HG03460 (cell line): ENCODE measurements around the gene CCR7.

Experiments
- ATAC-seq: cut with Tn5 transposase; IDR thresholded peaks from one replicate; pipeline ENCODE4 v1.9.1; 2021; ENCODE audit not compliant: unreplicated experiment

CCR7 gene

DNA sequence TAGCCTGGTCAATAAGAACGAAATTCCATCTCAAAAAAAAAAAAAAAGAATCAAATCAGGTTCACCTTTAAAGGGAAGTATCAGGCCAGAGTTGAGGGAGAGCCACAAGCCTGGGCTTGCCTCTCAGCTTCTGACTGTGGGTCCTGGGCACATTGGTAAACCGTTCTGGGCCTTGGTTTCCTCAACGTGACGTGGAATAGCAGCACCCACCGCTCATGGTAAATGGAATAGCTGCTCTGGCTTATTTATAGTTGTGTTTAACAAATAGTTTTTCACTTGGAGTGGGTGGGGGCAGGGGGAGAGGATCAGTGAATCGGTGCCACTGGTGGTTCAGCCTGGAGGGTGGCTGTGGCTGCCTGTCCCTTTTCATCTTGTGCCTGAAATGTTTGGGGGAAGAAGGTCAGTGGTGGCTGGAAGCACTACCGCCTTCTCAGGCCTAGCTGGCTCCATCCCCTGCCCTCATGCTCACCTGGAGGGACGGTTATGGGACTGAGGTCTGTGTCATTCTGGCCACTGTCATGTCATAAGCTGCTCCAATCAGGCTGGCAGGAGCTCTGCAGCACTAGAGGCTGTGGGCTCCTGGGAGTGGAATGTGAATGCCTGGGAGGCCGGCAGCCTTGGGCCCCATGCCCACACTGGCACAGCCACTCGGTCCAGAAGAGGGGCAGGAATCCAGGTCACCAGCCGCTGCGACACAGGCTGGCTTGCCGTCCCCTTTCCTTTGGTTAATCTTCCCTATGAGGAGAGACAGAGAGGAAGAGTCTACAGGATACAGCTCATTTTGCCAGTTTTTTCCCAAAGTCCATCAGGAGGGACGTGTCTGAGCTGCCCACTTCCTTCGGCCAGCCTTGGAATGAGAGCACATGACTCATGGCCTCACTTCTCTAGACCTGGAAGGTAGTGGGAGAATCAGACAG is 27.0 kb downstream of the CCR7 start:
- ATAC-seq = no peak

DNA sequence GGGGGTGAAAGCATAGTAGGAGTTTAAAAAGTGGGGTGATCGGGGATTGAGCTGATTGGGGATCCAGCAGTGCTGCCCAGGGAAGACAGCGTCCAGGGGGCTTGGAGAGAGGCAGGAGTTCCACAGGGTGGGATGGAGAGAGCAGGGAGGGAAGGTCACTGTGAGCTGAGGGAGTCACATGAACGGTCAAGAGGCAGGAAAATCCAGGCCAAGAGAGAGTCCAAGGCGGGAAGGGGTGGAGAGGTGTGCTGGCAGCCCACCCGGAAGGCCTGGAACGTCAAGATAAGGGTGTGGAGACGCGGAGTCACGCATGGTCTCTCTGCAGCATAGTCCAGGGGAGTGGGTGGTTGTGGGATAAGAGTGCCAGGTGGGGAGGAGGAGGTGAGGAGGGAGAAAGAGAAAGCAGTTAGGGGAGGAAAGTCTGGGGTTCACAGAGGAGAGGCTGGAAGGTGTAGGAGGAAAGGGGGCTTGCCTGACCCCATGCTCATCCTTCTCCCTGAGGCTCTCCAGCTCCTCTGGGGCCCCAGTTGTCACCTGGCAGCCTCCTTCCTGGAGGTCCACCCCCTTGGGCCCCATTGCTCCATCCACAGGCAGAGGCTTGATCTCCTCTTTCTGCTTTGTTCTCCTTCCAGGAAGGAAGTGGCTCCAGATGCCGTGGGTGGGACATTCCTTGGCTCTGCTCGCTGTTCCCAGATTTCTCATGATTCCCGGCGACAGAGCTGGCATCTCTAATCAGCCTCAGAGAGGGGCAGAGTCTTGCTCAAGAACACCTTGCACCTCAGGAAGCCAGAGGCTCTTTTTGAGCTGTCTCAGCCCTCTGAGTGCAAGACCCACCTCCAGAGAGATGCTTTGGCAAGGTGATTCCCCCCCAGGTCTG is 28.7 kb downstream of the CCR7 start:
- no peak for ATAC-seq

DNA sequence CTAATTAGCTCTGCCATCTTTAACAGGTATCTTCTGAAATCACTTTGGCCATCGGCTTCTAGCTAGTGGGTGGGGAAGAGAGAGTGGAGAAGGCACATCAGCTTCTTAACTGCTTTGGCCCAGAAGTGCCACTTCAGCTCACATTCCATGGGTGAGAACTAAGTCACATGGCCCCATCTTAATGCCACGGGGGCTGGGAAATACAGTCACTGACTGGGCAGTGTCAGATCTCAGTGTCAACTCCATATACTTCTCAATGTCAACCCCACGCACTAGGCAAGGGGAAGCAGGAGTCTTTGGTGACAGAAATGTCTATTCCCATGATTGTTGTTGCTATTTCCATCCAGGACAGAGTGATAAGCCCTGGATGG is 29.4 kb downstream of the CCR7 start:
- no peak for ATAC-seq

DNA sequence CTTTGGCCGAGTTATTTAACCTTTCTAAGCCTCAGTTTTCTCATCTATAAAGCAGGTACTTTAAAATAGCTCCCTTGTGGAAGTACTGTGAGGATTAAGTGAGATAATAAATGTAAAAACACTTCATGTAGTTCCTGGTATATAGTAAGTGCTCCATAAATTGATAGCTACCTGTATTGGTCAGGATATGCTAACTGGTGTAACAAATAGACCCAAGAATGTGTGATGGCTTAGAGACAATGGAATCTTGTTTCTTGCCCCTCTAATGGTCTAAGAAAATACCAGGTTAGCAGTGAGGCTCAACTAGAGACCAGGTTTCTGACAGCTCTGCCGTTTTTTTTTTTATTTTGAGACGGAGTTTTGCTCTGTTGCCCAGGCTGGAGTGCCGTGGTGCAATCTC is 29.8 kb downstream of the CCR7 start:
- no peak for ATAC-seq

DNA sequence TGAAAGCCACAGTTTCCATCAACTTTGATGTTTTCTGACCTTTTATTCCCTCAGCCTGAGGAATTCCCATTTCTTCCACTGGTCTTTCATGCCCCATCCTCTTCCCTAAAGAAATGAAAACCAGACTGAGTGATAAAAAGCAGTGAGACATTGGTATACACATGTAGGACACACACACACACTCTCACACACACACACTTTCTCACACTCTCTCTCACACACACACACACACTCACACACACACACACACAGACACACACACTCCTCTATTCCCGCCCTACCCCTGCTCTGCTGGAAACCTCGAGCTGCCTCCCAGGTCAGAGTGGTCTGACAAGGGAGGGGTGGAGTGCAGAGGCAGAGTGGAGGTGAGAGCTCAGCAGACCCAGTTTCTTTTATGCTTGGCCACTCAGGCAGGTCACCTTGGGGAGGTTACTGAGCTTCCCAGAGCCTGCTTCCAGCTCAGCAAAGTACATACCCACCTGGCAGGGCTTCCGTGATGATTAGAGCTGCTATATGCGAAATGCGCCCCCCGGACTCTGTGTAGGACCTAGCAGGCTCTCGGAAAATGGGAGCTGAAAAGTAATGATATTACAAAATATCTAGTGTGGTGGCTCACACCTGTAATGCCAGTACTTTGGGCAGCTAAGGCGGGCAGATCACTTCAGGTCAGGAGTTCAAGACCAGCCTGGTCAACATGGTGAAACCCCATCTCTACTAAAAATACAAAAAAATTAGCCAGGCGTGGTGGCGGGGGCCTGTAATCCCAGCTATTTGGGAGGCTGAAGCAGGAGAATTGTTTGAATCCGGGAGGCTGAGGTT is 30.7 kb downstream of the CCR7 start:
- no peak for ATAC-seq

DNA sequence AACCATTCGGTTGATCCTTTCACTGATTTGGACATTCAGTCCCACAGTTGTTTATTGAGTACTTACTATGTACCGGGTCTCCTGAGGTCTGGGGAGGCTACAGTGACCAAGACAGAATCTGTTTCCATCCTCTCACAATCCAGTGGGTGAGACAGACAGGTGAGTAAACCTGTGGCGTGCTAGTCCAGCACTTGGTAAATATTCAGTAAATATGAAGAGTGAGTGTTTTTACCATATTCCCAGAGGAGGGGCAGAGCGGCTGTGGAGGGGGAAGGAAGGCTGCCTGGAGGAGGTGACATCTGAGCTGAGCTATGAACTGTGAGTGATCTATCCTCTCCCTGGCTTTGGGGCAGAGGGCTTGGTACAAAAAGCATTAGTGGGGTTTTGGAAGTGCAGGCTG is 31.4 kb downstream of the CCR7 start:
- no peak for ATAC-seq

DNA sequence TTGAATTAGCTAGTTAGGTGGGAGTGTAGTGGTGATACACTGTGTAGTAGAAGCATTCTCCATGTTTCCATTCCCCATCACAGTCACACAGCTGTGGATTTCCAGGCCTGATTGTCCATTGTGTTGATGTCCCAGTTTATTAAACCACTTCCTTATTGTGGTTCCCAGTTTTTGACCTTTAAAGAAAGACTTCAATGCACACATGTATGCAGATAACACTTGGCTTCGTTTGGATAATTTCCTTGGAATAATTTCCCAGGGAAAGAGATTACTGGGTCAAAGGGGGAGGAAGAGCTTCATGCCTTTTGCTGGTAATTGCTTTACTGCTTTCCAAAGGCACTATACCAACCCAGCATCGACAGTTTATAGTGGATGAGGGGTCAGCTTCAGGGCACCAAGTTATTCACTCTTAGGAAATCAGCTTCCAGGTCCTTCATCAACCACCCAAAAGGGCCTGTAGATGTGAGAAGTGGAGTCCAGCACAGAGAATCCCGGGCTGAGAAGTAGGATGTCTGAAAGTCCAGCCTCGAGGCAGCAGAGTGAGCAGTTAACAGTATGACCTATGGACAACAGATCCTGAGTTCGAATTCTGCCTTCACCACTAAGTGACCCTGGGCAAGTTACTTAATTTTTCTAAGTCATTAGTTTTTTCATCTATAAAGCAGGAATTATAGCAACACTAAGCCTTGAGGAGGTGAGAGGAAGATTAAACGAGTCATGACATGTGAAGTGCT is 32.6 kb downstream of the CCR7 start:
- no peak for ATAC-seq

DNA sequence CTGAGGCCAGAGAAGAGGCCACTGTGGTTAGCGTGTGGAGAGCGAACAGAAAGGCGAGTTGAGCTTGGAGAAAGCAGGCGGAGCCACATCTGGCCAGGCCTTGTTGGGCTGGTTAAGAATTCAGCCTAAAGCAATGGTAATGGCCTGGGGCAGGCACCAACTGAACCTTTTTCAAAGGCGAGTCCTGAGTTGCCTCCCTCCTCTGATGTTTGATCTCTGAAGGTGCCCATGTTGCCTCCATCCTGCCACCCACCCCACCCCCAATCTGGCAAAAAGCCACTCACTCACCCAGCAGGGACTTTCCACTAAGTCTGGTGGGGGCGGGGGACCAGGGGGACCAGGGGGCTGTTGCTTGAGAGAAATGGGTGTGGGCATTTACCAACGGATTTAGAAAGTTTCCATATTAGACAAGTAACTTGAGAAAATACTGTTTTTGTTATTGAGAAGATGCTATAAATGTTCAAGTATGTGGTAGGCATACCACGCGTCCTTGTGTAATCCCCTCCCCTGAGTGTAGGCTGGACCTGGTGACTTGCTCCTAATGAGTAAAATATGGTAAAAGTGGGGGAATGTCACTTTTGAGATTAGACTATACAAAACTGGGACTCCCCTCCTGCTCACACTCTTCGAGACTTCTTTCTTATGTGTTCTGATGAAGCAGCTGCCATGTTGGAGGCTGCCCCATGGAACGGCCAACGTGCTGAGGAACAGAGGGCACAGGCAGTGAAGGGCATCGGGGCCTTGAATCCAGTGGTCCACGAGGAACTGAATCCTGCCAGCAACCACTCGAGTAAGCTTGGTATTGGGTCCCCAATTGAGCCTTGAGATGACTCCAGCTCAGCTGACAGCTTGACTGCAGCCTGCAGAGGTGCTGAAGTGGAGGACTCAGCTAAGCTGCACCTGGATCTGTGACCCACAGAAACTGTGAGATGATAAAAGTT is 34.0 kb downstream of the CCR7 start:
- no peak for ATAC-seq

DNA sequence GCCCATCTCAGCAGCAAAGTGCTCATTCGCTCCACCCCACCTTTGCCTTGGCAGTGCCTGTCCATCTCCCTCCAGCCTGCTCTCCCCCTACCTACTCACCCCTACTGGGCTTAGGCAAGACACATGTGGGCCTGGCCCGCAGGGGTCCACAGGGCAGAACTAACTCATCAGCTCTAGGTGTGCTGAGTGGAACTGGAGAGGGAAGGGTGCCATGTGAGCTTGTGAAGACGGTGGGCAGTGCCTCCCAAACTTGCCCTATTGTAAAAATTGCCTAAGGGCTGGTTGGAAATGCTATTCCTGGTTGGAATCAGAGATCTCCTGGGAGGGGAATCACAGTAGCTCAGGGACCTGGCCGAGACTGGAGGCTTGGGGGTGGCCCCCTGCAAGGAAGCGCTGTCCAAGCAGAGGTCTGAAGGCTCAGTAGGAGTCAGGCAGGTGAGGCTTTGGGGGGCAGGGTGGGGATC is 34.7 kb downstream of the CCR7 start:
- no peak for ATAC-seq

DNA sequence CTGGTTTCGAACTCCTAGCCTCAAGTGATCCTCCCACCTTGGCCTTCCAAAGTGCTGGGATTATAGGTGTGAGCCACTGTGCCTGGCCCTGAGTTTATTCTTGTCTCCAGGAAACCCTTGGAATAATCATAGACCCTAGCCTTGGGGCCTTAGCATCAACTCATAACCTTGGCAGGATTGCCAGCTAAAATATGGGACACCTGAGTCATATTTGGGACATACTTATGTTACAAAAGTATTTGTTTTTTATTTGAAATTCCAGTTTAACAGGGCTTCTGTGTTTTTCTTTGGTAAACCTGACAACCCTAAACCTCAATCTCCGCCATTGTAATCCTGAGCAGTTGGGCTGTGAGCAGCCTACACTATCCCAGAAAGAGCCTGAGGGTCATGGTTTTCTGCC is 35.3 kb downstream of the CCR7 start:
- no peak for ATAC-seq

DNA sequence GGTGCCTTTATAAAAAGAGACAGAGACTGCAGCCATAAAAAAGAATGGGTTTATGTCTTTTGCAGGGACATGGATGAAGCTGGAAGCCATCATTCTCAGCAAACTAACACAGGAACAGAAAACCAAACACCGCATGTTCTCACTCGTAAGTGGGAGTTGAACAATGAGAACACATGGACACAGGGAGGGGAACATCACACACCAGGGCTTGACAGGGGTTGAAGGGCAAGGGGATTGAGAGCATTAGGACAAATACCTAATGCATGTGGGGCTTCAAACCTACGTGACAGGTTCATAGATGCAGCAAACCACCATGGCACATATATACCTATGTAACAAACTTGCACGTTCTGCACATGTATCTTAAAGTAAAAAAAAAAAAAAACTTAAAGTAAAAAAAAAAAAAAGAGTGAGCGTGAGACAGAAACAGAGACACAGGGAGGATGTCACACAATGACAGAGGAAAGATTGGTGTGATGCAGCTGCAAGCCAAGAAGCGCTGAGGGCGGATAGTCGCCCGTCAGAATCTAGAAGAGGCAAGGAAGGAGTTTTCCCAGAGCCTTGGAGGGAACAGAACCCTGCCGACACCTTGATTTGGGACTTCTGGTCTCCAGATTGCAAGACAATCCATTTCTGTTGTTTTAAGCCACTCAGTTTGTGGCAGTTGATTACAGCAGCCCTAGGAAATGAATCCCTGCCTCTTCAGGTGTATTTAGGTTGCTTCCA is 36.4 kb downstream of the CCR7 start:
- no peak for ATAC-seq

DNA sequence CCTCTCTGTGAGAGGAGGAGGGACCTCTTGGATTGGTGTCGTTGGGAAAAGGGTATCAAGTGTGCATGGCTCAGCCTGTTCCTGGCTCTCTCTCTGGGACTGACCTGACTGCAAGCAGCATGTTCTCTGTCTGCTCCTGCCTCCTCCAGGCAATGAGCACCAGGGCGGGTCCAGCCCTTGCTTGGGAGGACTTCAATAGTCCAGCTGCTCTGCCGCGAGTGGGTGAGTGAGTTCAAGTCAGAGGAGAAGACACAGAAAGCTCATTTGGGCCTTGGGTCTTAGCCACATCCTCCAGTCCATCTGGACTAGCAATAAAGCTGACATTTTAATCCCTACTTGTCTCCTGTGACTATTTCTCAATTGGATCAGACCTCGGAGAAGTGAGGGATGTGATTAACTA is 38.6 kb downstream of the CCR7 start:
- no peak for ATAC-seq

DNA sequence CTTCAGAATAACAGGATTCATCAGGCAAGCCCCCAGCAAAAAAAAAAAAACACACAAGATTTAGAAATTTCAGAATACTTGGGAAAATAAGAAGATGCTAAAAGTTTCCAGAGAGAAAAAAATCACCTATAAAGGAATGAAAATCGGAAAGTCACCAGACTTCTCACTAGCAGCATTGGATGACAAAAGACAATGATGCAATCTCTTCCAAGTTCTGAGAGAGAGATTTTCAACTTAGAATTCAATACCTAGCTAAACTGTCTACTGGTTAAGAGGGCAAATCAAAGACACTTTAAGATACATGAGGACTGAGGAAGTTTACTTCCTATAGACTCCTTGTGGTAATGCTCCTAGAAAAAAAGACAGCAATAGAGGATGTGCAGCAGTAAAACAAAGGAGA is 40.0 kb downstream of the CCR7 start:
- no peak for ATAC-seq

DNA sequence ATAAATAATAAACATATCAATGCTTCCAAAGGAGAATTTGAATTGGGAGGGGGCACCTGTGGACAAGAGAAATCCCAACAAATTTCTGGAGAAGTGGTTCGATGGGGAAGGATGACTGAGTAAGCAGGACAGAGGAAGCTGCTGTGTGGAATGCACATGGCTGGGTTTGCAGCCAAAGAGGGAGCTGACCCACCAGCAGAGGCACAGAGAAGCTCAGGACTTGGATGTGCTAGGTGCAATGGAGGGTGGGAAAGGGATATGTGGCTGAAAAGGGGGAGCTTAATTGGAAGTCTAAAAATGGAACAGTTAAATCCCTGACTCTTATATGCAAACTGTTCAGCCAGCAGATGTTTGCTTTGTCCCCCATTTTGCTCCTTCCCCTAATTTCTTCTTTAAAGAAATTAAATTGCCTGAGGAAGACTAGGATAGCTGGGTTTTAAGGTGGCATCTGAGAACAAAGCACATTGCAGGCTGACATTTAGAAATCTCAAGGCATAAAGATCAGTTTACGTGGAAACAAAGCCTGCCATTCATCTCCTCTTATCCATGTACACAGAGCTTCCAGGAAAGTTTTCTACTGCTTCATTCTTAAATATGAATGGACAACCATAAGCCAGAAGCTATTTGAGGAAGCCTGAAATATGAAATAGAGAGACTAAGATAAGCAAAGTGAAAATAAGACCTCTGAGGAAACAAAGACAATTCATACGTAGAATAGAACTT is 40.9 kb downstream of the CCR7 start:
- ATAC-seq = no peak

DNA sequence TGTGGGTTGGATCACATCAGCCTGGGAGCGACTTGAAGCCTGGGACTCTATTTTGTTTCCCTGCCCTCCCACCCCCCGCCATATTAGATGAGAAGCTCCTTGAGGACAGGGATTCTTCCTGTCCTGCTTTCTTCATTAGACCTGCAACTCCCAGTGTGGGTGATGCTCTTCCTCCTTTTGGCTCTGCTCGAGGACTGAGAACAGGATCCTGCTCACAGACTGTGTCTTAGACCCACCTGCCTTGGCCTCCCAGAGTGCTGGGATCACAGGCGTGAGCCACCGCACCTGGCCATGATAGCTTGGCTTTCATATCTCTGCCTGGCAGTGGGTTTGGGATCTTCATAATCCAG is 42.3 kb downstream of the CCR7 start:
- ATAC-seq = no peak

DNA sequence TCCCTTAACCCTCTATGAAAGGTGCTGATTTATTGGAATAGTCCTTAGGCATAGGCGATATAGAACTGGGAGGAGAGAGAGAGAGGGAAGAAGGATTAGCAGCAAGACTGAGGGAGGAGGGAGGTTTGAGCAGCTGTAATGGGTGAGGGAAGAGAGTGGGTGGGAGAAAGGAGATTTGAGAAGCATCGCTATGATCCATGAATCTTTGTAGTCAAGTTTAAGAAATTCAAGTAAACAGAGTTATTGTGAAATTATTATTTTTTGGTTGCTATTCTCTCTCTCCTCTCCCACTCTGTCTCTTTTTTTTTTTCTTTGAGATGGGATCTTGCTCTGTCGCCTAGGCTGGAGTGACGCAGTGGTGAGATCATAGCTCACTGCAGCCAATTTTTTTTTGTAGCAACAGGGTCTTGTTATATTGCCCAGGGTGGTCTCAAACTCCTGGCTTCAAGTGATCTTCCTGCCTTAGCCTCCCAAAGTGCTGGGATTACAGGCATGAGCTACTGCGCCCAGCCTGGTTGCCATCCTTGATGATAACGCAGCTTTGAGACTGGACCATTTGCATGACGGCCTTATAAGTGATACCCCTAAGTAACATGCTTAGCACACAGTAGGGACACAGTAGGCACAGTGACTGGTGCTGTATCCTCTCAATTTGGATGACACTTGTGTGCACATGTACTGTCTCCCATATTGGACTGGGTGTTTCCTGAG is 42.9 kb downstream of the CCR7 start:
- no peak for ATAC-seq

DNA sequence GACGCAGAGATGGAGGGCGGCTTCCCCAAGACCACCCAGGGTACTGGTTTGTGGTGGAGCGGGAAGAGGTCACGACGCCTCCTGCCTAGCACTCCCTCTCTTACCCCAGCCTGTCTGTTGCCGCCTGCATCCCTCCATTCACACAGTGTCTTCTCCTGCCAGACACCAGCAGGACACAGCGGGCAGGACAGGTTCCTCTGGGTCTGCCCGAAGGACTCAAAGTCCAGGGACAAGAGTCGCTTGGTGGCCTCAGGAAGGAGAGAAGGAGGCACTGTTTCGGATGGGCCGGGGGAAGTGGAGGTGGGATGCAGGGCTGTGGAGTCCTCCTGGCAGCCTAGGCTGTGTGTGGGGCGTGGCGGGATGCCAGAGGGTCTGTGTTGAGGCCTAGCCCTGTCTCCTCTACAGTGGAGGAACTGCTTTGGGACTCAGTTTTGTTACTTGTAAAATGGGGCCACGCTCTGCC is 44.2 kb downstream of the CCR7 start:
- no peak for ATAC-seq
